ENCODE results near the gene EVX1.

DNA sequence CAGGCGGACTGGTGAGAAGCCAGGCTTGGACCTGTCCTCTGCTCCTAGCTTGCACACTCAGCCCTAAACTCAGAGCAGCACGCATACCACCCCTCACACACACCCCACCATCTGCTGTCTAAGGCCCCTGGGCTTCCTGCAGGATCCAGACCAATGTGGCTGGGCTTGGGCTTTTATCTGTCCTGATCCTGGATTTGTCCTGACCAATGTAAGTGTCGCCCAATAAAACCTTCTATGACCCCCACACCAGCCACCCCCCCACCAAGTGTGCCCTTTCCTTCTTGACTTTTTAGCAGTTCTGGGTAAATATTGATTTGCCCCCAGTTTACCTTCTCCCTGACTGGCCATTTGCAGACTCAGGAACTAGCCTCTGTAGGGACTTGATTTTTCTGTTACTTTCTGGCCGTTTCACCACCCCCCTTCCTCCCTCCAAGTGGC, 41.0 kb upstream of the EVX1 start:
- TF ChIP-seq, protein P1, sequence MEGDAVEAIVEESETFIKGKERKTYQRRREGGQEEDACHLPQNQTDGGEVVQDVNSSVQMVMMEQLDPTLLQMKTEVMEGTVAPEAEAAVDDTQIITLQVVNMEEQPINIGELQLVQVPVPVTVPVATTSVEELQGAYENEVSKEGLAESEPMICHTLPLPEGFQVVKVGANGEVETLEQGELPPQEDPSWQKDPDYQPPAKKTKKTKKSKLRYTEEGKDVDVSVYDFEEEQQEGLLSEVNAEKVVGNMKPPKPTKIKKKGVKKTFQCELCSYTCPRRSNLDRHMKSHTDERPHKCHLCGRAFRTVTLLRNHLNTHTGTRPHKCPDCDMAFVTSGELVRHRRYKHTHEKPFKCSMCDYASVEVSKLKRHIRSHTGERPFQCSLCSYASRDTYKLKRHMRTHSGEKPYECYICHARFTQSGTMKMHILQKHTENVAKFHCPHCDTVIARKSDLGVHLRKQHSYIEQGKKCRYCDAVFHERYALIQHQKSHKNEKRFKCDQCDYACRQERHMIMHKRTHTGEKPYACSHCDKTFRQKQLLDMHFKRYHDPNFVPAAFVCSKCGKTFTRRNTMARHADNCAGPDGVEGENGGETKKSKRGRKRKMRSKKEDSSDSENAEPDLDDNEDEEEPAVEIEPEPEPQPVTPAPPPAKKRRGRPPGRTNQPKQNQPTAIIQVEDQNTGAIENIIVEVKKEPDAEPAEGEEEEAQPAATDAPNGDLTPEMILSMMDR (optimal IDR thresholded peaks at IDR 0.05 in 1 of 3, IDR thresholded peaks at IDR 0.05 in 1 of 3, conservative IDR thresholded peaks at IDR 0.05 in 1 of 3; ENCODE audit: extremely low read depth in 1 of 3, insufficient read depth in 2 of 3, low read length in 3 of 3) = no peak
- peak; percentile 25 for TF ChIP-seq EZH2 (IDR thresholded peaks at IDR 0.05; ENCODE audit: low read length)

All from keratinocyte (primary cell).